ENCODE measurements around the gene GLS.

DNA sequence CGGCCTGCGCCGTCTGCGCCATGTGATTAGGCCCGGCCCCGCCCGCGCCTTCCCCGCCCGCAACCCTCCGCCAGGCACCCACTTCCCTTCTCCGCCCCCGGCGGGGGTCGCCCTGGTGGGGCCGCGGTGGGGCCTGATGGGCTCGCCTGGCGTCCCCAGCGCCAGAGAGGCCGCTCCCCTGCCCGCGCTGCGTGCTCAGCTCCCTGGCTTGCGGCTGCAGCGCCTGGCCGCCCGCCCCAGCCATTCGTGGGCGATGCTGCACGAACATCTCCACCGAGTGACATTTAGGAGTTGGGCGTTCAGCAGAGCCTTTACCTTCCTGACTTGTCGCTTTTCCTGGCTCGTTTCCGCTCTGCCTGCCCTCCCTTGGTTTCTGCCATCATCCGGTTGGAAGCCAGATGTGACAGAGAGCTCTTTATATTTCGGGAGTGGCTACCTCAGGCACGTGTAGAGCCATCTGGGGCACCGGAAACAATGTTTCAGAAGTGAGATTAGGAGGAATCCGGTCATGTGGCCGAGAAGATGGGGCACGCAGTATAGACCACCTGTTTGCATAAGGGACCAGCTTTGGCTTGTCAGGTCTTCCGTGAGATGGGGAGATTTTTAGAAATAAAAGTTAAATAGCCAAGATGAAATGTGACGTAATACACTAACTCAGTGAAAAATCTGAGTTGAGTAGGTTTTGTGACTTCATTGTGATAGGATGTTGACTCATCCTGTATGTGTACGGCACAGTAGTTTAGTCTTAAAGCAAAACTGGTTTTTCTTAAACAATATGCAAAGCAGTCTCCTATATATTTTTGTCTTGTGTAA, 1.2 kb downstream of the GLS start:
- TF ChIP-seq, protein P1, sequence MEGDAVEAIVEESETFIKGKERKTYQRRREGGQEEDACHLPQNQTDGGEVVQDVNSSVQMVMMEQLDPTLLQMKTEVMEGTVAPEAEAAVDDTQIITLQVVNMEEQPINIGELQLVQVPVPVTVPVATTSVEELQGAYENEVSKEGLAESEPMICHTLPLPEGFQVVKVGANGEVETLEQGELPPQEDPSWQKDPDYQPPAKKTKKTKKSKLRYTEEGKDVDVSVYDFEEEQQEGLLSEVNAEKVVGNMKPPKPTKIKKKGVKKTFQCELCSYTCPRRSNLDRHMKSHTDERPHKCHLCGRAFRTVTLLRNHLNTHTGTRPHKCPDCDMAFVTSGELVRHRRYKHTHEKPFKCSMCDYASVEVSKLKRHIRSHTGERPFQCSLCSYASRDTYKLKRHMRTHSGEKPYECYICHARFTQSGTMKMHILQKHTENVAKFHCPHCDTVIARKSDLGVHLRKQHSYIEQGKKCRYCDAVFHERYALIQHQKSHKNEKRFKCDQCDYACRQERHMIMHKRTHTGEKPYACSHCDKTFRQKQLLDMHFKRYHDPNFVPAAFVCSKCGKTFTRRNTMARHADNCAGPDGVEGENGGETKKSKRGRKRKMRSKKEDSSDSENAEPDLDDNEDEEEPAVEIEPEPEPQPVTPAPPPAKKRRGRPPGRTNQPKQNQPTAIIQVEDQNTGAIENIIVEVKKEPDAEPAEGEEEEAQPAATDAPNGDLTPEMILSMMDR (IDR thresholded peaks at IDR 0.05; ENCODE audit: low read depth, low read length) = no peak
- TF ChIP-seq EZH2phosphoT487 (IDR thresholded peaks at IDR 0.05; ENCODE audit: low read depth) = no peak
